Activated naive CD4-positive, alpha-beta T cell treated with Interleukin-2 at 50 U/mL for 16 hours (primary cell): Measurements from ENCODE around the gene CAMK2G.

Experiments
- DNase-seq: peaks from one replicate; pipeline ENCODE4 v3.0.0-alpha.2; 2020

The CAMK2G gene

GRCh38 chr10:73859784-73860491 lies 14.4 kb downstream of the CAMK2G start:
- DNase-seq: no peak

DNA sequence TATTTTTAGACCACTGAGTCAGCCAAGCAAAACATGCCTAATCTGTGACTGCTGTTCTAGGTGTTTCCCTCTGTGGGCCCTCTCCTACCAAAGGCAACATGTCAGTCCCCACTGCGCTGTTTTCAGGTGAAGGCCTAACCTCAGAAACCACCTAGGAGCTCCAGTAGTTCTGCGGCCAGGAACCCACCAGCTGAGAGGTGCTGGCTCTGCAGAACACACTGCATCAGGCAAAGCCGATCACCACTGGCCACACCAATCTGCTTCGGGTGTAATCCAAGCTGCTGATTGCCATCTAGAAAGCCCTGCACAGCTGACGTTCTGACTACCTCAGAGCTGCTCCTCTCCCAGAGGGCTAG lies 14.9 kb downstream of the CAMK2G start:
- DNase-seq: peak; percentile 52

DNA sequence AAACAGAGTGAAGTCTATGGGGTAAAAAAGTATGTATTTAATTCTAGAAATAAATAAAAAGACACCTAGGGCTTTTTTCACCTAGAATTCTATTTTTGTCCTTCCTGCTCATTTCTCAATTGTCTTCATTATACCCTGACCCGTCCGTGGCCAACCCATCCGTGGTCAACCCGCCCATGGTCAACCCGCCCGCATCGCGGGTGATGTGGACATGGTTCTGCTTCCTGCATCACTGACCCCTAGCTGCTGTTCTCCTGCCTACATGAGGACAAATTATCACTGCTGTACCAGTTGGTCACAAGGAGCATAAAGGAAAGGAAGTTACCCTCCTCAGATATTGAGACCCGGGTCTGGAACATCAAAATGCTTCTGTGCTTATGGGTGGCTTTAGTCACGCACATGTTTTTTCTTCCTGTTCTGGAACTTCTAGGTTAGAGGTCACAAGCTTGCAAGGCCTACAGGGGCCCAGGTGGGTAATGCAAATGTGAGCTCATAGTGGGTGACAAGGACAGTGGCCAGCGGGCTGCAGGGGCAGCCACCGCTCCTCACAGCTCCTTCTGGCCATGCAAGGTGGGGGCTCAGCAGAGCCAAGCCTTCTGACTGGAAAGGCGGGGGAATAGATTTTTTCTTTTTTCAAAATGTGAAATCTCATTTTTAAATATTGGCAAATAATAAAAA lies 15.5 kb downstream of the CAMK2G start:
- DNase-seq: no peak

DNA sequence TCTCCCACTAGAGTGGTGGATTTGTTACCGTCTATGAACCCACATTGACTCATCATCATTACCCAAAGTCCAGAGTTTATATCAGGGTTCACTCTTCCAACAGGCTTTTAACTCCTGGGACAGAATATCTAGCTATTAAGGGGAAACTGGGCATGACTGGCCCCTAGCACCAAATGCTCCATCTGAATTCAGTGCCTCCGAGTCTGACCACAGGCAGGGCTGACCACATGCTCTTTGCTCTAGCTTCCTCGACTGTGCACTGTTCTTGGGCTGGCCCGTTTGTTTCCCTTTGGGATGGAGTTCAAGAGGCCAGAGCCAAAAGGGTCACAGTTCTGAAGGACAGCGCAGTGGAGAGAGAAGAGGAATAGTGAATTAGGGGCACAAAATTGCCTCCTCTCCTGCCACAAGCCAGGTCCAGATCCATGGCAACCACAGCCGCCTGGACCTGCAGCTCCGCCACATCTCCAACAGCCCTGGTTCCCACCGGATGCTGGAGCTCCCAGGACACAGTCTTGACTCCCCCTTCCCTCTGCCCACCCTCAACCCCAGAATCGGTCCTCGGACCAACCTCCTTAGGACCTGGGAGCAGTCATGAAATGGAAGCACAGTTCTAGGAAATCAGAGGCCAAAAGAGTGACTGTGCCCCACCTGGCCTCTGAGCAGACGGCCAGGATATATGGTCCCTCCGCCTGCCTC lies 16.2 kb downstream of the CAMK2G start:
- DNase-seq: no peak

DNA sequence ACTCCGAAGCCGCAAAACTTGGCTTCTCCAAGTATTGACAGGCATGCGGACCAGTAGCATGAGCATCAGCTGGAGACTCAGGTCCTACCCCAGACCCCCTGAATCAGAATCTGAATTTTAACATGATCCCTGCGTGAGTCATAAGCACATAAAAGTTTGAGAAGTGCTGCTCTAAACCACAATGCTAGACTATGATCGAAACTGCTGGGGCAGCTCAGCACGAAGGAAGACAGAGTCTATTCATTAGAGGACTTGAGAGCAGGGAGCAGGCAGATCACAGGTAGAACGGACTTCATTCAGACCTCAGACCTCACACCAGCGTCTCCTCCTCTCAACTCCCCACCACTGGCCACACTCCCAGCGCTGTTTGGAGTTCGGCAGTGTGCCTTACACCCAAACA lies 16.9 kb downstream of the CAMK2G start:
- peak; percentile 44 for DNase-seq

DNA sequence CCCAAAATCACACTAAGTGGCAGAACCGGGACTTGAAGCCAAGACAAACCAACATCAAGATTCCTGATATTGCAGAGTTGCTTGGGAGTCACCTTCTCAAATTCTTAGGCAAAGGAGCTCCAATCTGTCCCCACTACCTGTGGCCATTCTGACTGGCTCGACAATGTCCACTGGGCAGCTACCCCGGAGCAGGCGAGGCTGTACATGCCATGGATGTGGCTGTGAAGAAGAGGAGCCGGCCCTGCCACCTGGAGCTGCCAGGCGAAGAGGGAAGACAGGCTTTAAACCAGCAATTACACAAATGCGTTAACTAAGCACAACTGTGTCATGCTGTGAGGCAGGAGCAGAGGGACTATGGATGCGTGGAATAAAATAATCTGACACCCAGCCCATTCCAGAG lies 18.1 kb downstream of the CAMK2G start:
- no peak for DNase-seq

- DNase-seq: no peak
Observed at GRCh38 chr10:73855413-73855812, 18.9 kb downstream of the CAMK2G start.

DNA sequence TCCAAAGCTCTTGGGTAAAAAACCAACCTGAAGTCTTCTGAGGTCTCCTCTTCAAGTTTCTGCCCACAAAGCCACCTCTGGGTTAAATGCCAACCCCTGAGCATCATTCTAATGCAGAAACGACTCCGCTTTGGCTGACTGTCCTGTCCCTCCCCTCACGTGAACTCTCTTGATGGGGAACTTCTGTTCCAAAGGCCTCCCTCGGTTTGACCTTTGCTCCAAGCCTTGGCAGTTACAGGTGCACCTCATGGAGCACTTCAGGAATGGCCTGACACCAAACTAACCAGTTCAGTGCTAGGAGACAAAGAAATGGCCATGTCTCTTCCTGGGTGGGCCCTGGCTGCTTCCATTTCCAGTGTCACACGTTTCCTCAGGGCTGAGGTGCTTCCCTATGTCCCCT lies 20.0 kb downstream of the CAMK2G start:
- DNase-seq: no peak

DNA sequence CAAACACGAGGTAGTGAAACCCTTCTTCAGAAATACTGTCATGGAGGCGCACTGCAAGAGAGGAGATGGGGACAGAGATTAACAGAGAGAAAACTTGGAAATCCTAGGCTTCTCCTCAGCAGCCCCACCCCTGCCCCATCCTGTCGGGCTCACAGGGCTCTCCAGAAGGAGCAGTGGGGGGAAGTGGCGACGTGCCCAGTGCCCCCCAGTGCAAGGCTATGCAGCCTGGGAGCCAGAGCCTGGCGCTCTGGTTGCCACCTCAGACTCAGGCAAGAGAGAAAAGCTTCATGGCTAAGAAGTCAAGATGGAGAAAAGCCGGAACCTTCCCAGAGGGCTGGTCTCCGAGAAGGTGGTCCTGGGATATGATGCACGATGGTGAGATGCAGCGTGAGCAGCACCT lies 21.2 kb downstream of the CAMK2G start:
- no peak for DNase-seq

- DNase-seq: no peak
Observed at GRCh38 chr10:73850863-73851461, 23.4 kb downstream of the CAMK2G start.

GRCh38 chr10:73850211-73850610 lies 24.1 kb downstream of the CAMK2G start:
- no peak for DNase-seq

GRCh38 chr10:73848821-73849489 lies 25.4 kb downstream of the CAMK2G start:
- DNase-seq: peak; percentile 92

DNA sequence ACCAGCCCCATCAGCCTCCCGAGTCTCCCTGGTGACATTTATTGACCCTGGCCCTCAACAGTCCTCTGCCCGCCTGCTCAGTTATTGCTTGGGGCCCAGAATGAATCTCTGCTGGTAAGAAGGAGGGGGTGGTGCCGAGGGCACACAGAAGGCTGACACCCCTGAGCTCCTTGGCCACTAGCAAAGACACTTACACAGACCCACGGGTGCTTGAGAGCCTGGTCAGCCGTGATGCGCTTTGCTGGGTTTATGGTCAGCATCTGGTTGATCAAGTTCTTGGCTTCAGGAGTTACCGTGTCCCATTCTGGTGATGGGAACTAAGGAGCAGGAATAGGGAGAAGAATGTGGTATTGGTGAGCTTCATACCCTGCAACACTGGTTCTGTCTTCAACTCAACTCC lies 27.3 kb downstream of the CAMK2G start:
- DNase-seq: no peak

- no peak for DNase-seq
Observed at GRCh38 chr10:73843261-73843660, 31.1 kb downstream of the CAMK2G start.

GRCh38 chr10:73842349-73842748 lies 32.0 kb downstream of the CAMK2G start:
- no peak for DNase-seq

GRCh38 chr10:73841526-73842285 lies 32.6 kb downstream of the CAMK2G start:
- no peak for DNase-seq

GRCh38 chr10:73841061-73841421 lies 33.3 kb downstream of the CAMK2G start:
- DNase-seq: no peak

GRCh38 chr10:73840403-73841060 lies 33.8 kb downstream of the CAMK2G start:
- no peak for DNase-seq

DNA sequence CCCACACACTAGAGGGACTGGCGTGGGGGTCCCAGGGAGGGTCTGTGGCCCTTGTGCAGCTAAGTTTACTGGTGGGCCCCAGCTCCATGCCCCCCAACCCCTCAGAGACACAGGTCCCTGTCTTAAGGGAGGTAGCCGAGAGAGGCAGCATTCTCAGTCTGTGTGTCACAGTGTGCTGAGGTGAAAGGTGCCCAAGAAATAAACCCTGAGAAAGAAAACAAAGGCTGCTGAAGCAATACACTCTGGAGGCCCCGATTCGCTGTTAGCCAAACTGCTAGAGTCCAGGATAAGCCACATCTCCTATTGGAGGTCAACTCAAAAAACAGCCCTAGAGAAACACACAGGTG lies 34.3 kb downstream of the CAMK2G start:
- no peak for DNase-seq

DNA sequence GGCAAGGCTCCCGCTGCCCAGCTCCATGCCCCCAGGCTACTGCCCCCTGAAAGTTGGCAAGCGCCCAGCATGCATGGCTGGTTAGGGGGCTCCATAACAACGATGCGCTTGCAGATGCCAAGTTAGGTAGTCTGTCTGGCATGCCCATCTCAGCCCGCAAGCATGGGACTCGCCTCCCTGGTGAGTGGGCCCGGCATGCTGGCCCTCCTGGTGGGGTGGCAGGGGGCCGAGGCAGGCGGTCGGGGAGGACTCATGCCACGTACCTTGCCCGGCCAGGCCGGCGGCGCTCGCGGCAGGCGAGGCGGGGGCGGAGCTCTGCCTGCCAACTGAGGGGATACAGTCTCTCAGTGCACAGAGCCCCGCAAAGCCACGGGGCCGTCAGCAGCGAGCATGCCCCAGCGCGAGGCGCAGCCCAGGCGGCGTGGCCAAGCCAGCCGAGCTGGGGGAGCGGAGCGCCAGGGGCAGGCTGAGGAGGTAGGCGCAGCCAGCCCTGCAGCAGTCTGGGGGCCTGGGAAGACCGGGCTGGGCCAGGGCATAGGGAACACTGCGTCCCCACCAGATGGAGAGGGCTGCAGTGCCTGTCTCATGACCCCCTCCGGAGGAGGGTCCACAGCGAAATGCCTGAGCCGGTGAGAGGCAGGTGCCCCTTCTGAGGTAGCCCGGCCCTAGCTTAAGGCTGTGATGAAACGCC lies 34.9 kb downstream of the CAMK2G start:
- no peak for DNase-seq

DNA sequence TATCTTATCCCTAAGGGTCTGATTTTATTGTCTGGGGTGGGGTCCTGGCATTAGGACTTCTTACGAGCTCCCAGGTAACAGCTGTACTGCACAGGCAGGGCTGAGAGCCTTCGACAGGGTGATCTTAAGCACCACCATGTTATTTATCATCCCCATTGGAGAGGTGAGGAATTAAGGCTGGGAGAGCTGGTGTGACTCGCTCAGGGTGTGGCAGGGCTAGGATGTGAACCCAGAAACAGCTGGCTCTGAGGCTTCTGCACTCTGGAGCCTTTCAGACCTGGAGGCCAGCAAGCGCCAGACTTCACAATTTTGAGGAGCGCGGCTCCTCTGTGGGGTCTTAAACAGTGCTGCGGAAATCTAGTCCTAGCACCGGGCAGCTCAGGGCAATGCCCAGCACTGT lies 35.5 kb downstream of the CAMK2G start:
- no peak for DNase-seq
